Measurements from ENCODE around the gene BCL11A.

BCL11A gene

DNA sequence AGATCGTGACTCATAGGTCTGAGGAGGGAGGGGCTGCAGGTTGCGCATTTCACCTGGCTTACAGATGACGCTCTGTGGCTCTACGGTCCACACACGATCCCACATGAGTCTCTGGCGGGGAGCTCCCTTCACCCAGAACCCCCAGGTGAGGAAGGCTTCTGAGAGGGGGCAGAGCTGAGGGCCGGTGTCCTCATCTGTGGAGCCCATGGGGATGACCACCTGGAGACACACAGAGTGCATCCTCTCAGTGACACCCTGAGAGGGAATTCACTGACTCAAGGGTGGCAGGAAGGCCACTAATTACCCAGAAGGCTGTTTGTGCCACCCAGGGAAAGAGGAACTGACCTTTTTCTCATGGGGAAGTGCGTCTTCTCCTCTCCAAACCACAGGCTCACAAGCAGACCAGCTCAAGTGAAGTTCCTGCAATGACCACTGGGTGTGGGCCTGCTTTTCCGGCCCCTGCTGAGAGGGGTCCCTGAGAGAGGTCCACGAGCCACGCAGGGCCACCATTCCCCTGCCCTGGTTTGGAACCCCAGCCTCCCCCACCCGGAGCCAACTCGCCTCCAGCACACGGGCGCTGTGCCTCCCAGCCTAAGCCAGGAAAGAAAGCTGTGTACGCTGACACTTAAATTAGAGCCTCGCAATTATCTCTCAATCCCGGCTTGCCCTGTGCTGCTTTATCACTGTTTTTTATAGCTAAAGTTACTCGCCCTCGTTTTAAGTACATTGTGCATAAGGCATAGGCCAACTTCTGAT lies 114.1 kb downstream of the BCL11A start:
- H3K4me3 ChIP-seq (ENCODE audit: low read depth, low read length), result peak overlapping the region; percentile 12

DNA sequence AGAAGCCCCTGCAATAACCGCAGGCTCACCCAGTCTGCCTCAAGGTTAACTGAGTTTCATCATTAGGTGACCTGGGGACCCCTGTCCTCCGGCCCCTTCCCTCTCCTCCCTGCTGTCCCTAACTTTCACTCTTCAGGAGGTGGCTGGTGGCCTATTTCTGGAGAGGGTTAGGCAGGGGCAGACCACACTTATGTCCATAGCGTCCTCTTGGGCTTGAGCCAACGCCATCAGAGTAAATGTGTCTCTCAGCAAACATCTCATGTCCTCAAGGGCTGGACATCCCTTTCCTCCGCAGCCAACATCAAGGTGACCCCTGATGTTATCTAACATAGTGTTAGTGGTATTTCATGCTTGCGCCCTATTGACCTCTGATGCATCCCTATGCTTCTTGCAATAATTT lies 114.8 kb downstream of the BCL11A start:
- TF ChIP-seq, protein P1, sequence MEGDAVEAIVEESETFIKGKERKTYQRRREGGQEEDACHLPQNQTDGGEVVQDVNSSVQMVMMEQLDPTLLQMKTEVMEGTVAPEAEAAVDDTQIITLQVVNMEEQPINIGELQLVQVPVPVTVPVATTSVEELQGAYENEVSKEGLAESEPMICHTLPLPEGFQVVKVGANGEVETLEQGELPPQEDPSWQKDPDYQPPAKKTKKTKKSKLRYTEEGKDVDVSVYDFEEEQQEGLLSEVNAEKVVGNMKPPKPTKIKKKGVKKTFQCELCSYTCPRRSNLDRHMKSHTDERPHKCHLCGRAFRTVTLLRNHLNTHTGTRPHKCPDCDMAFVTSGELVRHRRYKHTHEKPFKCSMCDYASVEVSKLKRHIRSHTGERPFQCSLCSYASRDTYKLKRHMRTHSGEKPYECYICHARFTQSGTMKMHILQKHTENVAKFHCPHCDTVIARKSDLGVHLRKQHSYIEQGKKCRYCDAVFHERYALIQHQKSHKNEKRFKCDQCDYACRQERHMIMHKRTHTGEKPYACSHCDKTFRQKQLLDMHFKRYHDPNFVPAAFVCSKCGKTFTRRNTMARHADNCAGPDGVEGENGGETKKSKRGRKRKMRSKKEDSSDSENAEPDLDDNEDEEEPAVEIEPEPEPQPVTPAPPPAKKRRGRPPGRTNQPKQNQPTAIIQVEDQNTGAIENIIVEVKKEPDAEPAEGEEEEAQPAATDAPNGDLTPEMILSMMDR (IDR thresholded peaks at IDR 0.05; ENCODE audit: borderline replicate concordance, insufficient read depth, low read depth, low read length), result no peak
- H3K4me3 ChIP-seq (ENCODE audit: low read depth, low read length), result no peak overlapping the region

More for the DNA sequence above, 114.1 kb downstream of the BCL11A start:
- TF ChIP-seq, protein P1 (IDR thresholded peaks at IDR 0.05; ENCODE audit: borderline replicate concordance, insufficient read depth, low read depth, low read length), result peak; percentile 96

DNA sequence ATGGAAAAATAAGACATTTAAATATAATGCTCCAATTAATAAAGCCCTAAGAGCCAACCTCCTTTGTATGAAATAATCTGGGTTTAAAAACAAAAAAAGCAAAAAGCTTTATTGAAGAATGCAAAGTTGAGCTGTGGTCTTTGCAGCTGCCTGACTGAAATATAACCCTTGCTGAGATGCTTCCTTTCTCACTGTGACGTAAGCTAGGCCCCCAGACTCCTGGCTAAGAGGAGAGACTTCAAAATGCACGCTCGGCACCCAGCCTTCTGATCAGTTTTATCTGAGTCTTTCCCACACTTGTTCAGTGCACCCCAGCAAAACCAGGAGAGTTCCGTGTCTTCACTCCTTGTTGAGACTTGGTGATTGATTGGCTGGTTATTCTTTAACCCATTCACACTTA lies 115.3 kb downstream of the BCL11A start:
- H3K4me3 ChIP-seq (ENCODE audit: low read depth, low read length), result no peak overlapping the region
- TF ChIP-seq, protein P1 (IDR thresholded peaks at IDR 0.05; ENCODE audit: borderline replicate concordance, insufficient read depth, low read depth, low read length), result no peak

DNA sequence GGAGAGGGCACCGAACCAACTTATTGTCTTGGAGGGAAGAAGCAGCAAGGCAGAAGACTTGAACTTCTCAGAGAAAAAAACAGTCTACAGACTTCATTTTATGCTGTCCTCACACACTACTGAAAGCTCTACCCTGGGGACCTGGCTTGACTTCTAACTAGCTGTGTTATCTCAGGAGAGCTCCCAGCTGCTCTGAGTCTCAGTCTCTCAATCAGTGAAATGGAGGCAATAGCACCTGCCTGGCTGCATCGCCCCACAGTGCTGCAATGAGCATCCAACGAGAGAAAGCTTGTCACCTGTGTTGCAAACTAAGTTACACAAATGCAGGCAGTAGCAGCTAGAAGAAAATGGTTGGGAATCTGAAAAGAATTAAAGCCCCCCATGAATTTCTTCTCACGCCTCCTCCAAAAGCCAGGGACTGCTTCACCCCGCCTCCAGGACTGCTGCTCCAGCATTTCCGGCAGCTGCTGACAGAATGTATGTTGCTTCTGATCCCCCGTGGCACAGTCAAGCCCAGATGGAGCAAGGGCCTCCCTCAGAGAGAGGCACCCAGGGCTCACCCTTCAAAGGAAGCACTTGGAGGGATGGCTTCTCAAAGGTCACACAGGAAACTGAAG lies 116.3 kb downstream of the BCL11A start:
- TF ChIP-seq, protein P1 (IDR thresholded peaks at IDR 0.05; ENCODE audit: borderline replicate concordance, insufficient read depth, low read depth, low read length), result no peak
- H3K4me3 ChIP-seq (ENCODE audit: low read depth, low read length), result no peak overlapping the region

DNA sequence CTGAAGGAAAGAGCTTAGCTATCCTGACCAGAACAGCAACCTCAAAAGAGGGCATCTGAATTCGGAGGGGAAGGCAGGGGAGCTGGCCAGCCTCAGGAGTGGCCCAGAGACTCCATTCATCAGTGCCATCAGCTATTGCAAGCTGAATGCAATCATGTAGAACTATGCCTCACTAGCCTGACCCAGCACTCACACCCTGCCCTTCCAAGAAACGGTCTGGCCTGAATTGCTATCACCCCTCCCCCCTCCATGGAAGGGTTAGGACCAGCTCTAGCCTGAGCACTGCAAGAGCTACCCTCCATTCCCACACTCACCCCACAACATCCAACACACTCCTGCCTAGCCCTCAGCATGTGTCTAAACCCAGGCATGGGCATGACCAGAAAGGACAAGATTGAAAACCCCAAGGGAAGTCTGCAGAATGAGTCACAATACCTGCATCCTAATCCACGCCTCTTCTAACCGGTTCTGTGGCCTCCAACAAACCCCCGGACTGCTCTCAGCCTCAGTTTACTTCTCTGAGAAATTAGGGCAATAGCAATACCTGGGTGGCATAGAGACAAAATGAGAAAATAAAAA lies 120.3 kb downstream of the BCL11A start:
- no peak overlapping the region for H3K4me3 ChIP-seq (ENCODE audit: low read depth, low read length)
- TF ChIP-seq, protein P1 (IDR thresholded peaks at IDR 0.05; ENCODE audit: borderline replicate concordance, insufficient read depth, low read depth, low read length), result no peak

DNA sequence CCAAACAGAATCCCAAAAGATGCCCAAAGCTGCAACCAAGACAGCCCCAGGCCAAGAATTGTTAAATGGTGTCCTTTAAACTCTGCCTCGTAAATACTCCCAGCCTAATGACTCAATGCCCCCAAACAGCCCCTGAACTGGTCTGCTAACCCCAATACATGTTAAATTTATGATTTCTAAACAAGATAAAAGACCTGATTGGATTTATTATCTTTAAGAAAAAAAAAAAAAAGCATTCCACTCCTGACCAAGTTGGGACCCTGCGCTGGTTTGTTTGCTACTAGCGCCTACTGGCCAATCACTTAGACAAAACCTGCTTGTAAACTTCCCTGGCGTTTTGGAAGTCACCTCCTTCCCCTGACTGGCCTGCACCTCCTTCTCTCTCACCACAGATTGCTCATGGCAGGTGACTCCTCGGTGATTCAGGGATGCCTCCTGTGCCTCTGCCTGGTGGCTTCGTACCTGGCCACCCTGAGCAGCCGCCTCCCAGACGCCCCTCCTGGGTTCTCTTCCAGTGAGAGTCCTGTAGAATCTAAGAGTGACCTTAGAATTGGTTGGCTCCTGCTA lies 121.3 kb downstream of the BCL11A start:
- H3K4me3 ChIP-seq (ENCODE audit: low read depth, low read length), result no peak overlapping the region
- TF ChIP-seq, protein P1 (IDR thresholded peaks at IDR 0.05; ENCODE audit: borderline replicate concordance, insufficient read depth, low read depth, low read length), result no peak

Measured in GM12875 (cell line).